HS-27A (cell line): Measurements from ENCODE around the gene RTN4.
"Not testable (repeated sequence)": the region's sequence is repeated elsewhere in the genome, so short reads cannot be mapped to it uniquely, and the experiment has no call there.

Experiments used
- DNase-seq: peaks from one replicate; pipeline ENCODE4 v3.0.0-alpha.2; 2012; ENCODE audit warnings: low read depth, missing footprints

Gene RTN4

GRCh38 chr2:55010149-55010591 lies 40.1 kb downstream of the RTN4 start:
- DNase-seq = no peak

DNA sequence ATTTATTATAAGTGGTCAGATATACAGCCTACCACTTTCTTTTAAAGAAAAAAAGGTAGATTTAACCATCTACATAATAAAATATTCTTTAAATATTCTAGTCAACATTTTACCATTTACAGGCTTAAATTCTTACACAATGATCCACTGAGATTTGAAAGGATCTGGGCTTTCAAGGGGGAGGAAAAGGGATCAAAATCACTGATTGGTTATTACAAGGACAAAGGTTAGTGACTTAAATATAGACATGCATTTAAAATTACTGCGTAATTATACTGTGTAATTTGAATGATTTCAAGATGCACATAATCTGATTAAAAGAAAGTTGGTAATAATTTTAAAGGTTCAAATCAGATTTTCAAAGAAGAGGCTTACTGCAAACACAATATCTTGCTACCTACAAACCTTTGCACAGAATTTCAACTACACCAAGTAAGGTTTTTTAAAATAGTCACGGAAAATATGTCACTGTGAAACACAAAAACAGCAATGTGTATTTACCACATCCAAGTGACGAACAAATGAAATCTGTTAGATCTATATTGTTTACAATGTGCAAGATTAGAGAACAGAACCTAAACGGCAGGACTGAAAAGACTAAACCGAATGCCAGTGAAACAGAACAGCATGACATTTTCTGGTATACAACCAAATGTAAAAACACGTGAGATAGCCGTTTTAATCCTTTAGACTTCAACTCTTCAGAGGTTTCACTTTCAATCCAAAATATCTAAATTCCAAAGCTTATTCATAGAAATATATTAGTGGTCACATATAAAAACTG lies 40.8 kb downstream of the RTN4 start:
- no peak for DNase-seq

DNA sequence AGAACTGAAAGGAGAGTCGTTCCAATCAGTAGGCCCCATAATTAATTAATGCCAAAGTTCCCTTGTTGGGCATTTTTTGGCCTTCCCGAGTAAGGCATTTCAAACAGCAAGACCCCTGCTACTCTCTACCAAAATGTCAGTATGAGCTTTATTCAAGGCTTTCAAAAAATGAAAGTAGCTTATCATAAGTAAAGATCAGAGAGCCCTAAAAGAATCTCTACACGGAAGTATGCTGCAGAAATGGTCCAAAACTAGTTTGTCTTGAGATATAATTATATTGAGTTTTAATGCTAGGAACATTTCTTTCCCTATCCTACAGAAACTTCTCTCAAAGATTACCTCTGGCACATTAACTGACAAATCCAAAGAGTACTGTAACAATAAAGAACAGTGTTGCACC lies 43.9 kb downstream of the RTN4 start:
- no peak for DNase-seq

DNA sequence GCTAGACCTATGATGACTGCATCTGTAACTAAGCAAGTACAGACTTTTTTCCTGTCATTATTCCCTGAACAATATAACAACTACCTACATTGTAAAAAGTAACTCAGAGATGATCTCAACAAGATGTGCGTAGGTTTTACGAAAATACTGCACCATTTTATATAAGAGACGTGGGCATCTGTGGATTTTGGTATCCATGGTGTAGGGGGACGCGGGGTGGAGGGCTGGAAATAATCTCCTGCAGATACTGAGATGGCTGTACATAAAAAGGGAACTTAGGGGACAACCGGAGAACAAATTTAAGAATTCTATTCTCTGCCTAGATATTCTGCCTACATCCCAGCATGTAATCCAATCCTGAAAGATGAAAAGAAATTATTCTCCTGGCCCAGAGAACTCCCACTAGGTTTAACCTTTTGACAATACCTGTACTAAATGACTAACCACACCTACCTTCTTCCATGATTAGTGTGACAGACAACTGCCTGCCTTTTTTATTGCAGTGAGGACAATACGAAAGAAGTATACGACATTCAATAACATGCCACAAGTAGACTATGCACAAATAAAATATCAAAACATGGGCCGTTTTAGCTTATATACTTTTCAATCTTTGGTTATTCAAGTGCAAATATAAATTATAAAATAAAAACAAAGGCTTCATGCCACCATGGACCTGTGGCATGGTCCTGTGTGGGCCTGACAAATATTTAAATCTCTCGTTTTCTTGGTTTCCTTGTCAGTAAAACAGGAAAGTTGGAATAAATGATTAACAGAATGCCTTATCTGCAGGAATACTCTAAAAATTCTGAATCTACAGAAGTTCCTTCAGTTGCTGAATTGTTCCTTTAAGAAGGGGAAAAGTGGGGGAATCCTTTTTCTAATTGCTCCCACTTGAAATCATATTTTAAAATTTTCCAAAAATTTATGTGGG lies 46.3 kb downstream of the RTN4 start:
- no peak for DNase-seq

DNA sequence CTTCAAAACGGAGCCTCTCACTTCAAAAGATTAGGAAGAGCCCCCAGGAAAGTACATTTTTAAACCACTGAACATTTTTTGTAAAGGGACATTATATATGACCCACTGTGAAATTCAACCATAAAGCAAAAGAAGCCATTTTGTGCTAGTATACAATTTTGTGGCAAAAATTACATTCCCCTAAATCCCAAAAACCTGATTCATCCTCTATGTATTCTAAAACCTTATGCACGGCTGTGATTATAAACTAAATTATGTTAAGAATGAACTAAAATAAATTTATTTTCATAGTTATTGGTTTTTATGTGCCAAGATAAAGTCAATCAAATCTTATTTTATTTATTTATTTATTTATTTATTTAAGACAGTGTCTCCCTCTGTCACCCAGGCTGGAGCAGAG lies 48.5 kb downstream of the RTN4 start:
- no peak for DNase-seq

- no peak for DNase-seq
Measured at GRCh38 chr2:55000341-55000740, 49.9 kb downstream of the RTN4 start.

DNA sequence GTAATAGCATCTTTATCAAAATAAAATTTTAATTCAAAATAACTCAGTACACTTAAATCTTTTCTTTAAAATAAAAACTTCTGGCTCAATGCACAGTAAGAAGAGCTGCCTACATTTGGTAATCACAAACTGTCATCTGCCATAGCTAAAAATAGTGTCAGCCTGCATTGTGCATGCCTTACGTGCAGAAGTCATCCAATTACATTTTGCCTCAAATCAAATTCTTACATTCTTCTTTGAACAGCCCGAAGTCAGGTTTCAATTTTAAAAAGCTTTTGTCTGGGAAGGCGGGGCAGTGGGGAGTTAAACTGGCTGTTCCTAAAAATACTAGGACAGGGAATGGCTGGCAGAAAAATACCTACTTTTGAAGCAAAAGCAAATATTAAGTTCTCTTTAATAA lies 51.1 kb downstream of the RTN4 start:
- DNase-seq = peak; percentile 50

GRCh38 chr2:54997826-54998225 lies 52.4 kb downstream of the RTN4 start:
- no peak for DNase-seq

GRCh38 chr2:54995553-54995952 lies 54.7 kb downstream of the RTN4 start:
- DNase-seq = no peak

- not testable (repeated sequence) for DNase-seq
Measured at GRCh38 chr2:54990694-54991093, 59.6 kb downstream of the RTN4 start.

DNA sequence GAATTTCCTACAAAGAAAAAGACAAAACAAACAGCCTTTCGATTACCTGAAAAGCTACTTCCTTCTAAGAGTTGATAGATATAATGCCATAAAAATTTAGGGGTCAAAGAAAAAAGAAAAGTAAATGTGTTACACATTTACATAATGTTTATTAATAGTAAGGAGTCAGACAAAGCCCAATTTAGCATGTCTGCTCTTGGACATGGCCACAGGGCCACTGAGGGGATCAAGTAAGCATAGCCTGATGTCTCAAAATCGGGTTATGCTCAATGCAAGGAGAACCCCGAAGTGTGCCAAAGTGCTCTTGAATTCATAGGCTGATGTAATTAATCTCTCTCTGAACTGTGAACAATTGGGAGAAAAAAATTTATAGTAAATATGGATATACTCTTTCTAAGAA lies 61.6 kb downstream of the RTN4 start:
- no peak for DNase-seq

GRCh38 chr2:54986264-54986663 lies 64.0 kb downstream of the RTN4 start:
- DNase-seq = no peak

DNA sequence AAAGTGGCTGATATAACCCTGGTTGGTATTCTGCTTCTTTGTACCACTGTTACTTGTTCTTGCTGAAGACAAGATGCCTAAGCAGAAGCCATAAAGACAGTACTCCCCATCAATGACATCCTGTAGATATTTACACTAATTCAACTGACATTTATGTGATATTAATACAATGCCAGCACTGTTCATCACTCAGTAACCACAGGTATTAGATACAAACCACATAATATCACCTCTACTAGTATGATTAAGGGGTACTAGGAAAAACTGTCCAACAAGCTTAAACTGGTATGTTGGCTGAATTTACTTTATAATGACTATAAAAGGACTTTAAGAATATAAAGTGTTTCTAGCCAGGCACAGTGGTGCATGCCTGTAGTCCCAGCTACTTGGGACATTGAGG lies 65.8 kb downstream of the RTN4 start:
- no peak for DNase-seq

GRCh38 chr2:54983345-54984220 lies 66.7 kb downstream of the RTN4 start:
- DNase-seq = no peak

- DNase-seq = no peak
Measured at GRCh38 chr2:54981385-54981784, 68.9 kb downstream of the RTN4 start.

DNA sequence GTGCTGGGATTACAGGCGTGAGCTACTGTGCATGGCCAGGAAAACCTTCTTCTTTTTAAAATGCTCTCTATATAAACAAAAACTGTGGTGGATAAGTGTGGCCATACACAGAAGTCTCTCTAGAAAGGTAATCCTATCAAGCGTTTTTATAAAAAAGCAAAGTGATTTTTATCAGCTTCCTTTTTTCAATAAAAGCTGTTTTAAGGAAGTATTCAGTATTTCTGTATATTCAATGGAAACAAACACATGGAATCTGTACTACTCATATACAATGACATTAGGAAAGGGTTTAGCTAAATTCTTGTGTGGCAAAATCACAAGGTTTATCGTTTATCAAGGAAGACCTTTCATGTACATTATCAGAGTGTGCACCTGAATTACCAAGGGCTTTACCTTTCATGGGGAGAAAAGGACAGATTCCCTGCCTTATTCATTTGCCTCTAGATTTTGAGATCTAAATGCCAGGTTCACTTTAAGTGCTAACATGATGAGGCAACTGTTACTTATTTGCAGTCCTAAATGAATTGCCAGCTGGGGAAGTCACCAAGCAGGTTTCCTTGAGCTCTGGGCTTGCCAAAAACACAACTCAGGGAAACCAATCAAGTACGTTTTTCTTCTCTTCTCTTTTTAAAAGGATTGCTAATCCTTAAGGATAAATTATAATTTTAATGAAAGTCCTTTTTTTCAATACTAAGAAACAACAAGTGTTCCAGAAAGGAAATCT lies 70.8 kb downstream of the RTN4 start:
- DNase-seq = no peak

DNA sequence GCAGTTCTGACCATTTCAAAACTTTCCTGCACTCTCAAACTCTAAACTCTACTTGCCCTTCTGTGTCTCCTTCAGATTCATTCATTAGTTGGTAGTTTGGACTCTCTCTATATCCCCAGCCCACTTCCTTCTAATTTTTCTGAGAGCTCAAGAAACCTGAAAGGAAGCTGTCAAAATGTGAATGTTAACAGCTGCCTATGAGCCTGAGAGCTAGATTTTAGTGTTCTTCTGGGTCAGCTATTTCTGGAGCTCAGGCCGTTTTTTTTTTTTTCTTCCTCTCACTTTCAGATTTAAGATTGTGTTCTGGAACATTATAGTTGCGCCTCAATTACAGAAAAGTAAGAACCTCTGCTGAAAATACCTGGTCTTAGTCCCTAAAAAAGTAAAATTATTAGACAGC lies 73.1 kb downstream of the RTN4 start:
- no peak for DNase-seq

- no peak for DNase-seq
Measured at GRCh38 chr2:54975598-54976492, 74.4 kb downstream of the RTN4 start.

DNA sequence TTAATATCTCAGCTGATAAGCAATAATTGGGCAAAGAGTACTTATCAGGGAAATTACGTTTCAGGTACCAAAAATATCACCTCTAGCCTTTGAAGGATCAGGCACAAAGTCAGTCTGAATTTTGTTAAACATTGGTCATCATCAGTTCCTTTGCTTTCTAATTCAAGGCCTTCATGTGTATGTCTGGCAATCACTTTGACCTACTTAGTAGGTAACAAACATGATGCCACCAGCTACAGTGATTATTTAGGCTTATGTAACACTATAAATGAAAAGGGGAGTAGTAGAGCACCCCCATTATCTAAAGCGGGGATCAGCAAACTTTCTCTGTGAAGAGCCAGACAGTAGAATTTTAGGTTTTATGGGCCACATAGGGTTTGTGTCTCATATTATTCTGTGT lies 75.1 kb downstream of the RTN4 start:
- no peak for DNase-seq

DNA sequence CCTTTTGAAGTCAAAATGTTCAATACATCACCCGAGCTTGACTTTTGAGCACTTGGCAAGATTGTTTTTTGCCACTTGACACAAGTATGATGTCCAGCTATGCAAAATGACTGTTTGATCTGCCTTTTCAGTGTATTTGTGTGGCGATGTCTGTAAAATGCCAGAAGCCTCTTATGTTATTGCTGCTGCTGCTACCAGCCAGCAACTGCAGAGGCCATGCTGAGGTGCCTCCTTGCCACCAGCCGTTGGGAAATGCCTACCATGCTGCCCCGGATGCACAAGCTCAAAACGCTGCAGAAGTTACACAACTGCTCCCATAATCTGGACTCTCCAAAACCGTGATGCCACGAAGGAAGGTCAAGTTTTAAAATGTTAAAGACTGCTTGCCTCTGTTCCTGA lies 80.3 kb downstream of the RTN4 start:
- no peak for DNase-seq
